NCI-H345 treated with DMSO at 0.1 percent for 48 hours (cell line): ENCODE measurements around the gene SIX1.

Experiments used
- DNase-seq: peaks from one replicate; lab custom pipeline; 2025; ENCODE audit not compliant: unreplicated experiment; lab: John Stamatoyannopoulos, UW

The SIX1 gene

DNA sequence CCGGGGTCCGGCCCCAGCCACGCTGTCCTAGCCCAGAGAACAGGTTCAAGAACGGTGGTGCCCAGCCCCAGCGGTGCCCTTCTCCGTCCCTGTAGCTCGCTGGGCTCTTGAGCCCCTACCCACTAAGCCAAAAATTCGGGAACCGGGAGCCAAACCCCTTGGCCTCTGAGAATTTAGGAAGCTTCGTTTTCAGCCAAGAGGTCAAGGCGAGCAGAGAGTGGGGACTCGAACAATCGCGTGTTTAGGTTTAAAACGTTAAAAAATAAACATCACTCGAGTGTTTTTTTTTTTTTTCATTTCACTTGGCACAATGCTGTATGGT is 6.2 kb downstream of the SIX1 start:
- no peak for DNase-seq

DNA sequence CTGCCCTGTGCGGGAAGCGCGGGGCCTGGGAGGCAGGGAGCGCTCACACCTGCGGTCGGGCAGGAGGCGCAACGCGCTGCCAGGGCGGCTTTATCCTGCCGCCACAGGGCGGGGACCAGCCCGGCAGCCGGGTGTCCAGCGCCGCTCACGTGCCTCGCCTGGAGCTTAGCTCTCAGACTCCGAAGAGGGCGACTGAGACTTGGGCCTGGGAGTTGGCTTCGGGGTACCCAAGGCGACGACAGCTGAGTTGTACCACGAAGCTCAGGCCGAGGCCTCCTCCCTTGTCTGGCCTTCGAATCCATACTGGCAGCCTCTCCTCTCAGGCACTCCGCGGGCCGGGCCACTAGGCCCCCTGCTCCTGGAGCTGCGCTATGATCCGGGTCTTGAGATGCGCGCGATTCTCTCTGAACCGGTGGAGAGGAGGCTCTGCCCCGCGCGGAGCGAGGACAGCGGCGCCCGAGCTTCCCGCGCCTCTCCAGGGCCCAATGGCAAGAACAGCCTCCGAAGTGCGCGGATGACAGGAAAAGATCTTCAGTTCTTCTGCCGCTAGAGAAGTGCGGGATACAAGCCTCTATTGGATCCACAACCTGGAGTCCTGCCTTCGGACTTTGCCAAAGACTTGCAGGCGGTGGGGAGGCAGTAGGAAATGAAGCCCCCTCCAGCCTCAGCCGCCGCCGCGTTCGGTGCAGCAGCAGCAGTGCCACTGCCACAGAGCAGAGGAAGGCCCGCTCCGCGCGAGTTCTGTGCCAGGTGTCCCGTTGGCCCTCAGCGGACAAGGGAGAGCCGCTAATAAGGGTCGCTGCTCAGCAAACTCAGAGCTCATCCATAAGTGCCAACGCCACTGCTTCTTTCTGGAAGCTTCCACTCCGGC is 6.8 kb downstream of the SIX1 start:
- DNase-seq: no peak

DNA sequence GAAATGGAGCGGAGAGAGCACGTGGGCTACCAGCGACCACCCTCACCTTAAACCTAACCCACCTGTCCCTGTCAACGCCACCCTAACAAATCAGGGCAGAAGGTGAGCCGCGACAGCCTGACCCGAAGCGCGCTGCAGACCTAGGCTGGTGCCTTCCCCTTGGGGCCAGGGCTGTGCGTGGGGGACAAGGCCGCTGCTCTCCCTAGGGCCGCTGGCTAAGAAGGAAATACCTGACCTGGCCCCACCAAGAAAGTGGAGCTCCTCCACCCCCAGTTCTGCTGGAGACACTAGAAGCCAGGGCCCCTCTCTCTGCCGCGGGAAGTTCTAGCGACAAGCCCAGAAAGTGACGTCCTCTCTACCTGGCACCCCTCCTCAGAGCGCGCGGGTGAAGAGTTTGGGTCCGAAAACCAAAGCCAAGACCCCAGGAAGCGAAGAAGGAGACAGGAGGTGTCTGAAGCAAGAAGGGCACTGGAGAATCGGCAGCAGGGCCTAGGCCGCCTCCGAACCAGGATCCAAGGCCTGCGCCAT is 7.5 kb downstream of the SIX1 start:
- no peak for DNase-seq

DNA sequence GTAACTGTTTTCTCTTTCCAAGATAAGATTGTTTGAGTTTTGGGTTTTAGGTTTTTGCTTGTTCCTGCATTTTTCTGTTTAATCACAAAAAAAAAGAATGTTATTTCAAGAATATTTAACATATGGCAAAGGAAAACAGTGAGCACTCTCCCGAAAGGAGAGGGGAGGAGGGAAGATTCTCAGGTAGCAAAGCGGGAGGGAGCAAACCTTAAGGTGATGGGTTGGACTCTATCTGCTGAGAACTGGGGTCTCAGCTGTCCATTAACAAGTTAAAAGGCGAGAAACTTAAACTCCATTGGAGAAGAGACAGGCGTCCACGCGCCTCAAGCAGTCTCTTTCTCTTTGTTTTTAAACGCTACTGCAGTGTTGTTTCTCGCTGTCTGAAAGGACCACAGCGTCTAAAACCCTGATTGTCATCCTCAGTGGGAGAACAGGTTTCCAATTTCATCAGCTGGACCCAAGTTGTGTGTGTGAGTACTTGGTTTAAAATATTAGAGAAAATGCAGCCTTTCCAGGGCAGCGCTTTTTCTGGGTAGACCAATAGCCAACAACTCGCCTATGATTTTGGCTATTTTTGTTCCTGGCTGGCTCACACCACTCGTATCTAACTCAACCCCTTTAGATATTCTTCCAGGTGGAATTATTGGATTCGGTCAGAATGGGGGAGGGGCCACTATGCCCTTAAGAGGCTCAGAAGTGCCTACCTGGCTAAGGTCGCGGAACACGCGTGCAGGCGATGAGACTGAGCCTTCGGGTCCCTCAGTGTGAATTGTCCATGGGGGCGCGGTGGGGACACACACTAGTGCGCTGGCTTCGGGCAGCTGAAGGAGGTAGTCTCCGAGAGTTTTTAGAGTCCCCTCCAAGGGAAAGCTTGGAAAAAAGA is 8.2 kb downstream of the SIX1 start:
- no peak for DNase-seq

DNA sequence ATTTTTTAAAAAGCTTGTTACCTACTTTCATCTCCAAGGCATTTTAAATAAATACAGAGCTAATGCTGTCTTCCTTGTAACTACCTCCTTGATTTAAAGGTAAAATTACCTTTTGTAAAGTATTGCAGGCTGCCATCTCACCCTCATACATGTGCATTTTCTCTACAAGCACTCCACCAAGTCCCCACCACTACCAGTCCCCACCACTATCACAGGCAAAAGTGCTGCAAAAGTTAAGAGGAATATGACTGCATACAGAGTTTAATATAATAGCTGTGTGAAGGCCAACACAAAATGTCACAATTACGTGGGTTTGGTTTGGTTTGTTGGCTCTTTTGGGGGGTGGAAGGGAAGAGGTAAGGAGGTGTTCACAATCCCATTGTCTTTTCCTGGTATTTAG is 9.6 kb downstream of the SIX1 start:
- no peak for DNase-seq

DNA sequence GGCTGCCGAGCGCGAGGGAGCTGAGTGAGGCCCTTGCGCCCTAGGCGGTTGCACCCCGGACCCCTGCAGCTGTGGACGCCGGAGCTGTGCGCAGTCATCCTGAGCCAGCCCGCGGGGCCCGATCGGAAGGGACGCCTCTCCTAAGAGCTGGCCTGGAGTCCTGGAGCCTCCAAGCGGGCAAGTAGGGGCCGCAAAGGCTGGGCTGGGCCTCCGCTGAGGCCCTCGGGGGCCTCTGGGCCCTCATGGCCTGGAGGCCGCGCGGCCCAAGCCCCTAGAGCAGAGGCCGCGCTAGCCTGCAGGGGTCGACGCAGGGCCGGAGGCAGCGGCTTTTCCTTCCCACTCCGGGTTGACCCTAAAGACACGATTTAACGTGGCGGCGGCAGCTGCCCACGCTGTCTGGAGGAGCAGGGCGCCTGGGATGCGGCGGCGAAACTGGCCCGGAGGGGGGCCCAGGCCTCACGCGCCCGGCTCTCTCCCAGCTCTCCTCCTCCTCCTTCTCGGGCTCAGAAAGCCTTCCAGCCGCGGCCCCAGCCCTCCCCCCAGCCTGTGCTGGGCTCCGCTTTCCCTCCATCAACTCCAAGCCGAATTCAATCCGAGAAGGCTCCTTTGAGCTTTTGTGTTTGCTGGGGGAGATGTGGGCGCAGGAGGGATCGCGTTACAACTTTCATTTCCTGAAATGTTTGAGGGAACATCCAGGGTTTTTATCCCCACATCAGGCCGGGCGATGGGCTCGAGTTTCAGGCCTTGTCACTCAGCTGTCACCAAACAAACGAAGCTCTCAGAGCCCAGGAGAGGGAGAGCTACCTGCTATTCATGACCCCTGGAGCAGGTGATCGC is 11.6 kb downstream of the SIX1 start:
- no peak for DNase-seq

DNA sequence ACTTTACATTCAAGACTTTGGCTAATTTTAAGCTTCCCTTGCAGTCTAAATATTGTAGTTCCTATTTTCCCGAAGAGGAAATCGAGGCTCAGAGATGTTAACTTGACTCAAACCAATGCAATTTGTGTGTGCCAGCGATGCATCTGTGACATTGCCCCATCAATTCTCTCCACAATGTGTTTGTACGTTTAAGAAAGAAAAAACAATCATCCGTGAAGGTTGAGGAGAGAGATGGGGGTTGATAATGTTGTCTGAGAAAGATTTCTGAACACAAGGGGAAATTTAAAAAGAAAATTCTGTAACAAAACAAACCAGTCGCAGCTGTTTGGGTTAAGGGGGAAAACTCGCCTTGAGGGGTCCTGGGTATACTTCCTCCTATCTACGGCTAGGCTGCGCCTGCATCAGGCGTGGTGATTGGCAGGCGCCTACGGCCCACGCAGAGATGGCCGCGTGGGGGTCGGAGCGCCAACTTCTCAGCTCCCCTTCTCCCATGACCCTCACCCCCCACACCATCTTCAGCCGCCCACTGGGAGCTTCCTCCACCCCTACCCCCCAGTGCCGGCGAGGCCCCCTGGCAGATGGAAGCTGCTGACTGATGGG is 12.3 kb downstream of the SIX1 start:
- no peak for DNase-seq

DNA sequence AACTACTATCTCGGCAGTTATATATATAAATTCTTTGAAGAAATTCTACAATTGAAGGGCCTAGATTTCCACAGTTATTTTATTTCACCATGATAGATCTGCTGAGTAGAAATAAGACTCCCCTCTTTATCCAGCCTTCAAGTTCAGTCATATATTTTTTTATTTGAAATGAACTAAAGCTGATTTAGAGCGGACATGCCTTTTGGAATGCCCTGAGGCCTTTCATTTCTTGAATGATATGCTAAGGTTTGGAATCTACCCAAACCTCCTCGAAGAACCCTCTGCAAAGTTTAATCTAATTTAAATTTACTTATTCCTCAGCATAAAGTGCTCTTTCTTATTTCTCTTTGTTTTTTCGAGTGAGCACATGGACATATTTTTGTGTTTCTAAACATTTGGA is 15.1 kb downstream of the SIX1 start:
- no peak for DNase-seq

DNA sequence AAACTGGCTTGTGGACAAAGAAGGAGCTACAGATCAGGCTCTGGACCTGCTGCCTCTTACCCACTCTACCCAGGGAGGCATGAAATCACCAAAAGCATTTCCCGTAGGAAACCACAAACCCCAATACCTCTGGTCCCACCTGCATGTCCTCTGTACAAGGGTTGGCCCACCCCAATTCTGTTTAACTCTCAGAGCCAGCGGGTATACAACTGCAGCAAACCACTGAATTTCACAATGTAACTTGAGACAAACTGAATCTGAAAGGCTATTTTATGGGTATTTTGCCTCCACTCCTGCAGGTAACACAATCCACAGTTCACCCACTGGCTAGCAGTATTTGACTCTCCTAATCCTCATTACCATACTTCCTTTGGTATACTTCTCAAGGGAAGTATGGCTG is 16.5 kb downstream of the SIX1 start:
- DNase-seq: no peak

DNA sequence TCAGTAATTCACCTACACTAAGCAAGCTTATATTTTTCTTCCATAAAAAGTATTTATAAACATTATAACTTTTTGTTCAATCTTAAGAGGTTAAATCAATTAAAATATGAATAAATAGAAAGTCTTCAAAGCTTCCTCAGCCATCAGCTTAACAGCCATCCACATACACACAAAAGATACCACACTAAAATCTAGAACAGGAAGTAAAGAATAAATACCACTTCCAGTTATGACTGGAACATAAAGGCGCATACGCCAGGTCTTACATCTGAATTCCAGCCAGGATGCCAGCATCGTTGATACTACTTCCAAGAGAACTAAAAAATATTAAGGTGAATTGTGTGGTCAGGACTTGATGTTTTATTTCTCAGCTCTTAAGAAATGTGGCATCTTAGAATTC is 17.0 kb downstream of the SIX1 start:
- no peak for DNase-seq

DNA sequence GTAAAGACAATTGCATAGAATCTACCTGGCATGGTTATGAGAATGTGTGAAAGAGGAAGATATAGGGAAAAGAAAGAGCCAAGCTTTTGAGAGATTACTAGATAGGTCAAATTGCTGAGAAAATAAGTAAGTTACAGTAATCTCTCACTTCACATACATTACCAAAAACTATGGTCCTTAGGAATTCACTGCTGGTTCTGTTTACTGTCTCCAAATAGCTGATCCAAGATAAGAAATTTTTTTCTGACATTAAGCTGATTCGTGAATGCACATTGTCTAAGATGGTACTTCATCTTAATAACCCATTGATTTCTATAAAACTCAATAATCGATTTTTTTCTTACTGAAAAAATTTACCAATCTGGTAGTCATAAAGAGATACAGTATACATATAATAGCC is 17.4 kb downstream of the SIX1 start:
- no peak for DNase-seq

DNA sequence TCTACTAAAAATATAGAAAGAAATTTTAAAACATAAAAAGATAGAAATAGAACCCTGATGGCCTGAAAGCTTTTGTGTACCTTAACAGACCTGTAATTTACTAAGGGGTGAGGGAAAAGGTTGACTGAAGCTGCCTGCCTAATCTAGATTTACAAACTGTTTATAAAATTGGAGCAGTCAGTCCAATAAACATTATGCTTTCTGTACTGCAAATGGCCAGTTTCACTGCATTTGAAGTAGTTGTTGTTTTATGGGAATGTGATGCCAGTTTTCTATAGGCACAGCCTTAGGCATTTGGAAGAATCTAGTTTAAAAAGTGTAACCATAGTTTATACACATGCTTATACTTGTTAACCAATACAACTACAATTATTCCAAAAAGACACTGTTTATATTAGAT is 19.1 kb downstream of the SIX1 start:
- no peak for DNase-seq

DNA sequence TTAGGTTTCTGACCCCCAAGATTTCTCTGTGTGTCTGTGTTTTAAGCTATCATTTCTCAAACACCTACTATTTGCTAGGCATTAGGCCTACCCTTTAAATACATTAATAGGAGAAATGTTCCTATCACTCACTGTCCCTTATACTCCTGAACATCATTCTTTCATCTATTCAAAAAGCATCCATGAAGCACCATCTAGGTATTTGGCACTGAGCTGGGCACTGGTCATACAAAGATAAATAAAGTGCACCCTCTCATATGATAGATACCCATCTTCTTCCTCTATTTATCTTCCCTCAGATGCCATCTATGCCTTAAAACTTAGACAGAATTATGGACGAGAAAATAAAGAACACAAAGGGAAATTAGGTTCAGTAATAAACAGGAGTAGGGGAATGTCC is 20.4 kb downstream of the SIX1 start:
- no peak for DNase-seq

DNA sequence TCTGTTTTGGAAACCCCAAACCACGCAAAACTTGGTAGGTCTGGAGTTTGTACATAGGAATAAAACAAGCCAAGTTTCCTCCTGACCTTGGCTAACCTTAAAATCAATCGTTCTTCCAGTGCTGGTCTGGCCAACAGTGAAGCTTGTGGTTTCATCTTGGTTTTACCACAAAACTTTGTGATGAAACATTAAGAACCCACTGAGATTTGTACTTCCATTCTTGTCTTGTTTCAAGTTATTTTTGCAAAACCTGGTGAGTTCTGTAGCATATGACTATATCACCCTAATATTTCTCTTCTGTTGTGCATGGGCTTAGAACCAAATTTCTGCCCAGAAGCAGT is 26.4 kb downstream of the SIX1 start:
- no peak for DNase-seq

DNA sequence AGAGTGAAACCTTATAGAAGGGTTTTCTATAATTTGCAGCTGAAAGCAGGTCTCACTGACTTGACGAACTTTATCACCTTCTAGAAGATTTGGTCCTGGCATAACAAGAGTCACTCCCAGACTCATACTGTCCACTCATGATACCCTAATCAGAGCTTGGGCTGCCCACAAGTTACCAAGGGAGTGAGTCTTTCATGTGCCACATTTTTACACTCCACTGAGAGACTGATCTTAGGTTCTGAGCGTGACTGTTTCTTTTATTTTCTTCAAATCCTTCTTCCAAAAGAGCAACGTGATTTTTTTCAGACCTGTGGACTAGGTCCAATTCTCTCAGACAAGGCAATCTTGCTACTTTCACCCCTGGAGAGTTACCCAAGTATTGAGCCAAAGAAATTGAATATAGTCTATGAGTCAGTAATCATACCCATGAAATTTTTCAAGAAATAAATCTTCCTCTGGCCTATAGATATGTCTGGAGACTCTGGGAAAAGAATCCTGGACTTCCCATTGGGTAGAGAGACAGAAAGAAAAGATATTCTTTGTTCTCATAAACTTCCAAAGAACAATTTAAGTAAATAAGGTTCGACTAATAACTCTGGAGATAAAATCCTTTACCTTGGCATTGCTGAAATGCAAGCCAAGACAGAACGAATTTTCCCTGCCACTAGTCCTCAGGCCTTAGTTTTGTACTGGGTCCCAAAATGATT is 26.9 kb downstream of the SIX1 start:
- no peak for DNase-seq

DNA sequence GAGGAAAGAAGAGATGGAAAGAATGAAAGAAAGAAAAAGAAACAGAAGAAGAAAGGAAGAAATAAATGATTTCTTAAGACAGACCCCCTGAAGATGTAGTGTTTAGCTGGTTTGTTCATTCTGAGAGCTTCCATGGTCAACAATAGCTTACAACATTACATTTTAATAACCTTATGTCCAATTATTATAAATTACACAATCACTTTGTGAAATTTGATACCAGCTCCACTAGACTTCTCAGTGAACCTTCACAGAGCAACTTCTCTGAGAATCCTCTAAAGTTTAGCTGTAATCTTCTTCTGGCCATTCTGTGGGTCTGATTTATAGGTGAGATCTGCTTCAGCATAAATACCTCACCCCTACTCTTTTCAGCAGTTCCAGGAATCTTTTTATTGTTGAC is 27.9 kb downstream of the SIX1 start:
- DNase-seq: no peak

DNA sequence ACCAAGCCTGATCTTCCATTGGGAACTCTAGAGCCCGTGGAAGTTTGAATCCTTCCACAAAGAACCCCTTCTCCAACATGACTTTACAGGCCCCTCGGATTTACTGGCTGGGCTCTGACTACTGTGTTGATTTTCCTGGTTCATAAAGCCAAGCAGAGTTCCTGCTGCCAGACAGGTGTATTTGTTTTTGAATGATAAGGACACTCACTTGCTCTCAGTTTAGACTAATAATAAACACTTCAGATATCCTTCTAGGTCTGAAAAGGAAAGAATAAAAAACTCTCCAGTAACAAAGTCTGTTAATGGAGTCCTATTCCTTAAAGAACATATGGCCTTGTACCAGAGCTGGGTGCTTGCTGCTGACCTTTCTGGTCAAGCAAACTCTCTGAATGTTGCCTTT is 31.0 kb downstream of the SIX1 start:
- peak; percentile 90 for DNase-seq

DNA sequence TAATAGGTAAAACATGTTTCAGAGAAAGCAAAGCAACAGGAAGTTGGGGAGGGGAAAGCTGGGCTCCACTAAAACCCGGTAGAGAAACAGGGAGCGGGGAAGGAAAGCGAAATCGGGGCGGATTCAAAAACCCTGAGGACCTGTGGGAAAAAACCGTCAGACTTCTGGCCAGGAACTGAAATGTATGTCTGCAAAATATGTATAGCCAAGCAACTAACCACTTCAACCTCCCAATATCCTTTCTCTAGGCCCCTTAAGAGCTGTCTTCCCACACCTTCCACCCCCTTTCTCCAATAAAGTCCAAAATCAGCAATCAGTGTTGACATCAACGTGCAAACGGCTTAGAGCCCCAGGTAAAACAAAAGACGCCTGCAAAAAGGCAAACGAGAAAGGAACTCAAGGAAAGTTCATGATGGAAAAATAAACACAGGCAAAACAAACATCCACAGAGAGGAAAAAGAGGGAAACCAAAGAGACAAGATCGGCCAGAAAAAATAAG is 32.8 kb downstream of the SIX1 start:
- DNase-seq: no peak

DNA sequence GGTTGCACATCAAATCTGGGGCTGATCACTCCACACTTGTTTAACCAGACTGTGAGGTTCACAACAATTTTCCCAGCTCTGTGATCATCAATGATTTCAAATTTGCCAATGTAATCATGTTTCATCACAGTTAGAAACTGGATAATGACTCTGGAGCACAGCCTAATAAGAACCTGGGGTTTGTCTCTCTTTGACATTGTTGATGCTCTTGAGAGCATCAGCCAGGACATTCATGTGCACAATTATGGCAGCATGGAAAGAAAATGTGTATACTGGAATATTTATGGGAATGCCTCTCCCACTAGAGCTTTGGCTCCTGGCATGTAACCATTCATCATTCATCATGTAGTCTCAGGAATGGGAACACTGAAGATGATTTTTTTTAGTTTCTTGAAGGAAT is 47.0 kb downstream of the SIX1 start:
- no peak for DNase-seq

DNA sequence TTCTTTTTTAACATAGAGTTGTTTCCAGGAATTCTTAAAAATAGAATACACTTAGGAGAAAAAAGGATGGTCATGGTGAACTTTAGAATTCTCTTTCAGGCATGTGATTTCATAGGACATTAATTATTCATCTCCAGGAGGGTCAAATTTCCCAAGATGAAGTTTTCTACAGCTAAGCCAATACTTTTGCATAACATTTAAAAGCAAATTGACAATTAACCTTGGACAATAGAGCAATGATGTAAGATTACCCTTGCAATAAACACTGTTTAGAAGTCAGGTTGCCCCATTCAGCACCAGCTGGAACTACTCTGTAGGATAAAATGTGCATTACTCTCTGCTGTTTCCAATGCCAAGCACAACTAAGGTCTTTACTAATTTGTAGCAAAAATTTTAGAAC is 49.5 kb downstream of the SIX1 start:
- no peak for DNase-seq
